NOMO-1 (cell line): ENCODE measurements around the gene MBNL2.
A peak's percentile ranks its signal among the peaks of the same experiment; 100 is the strongest.

ENCODE experiments used
- DNase-seq, 2 experiments: peaks; one replicate each; lab custom pipeline; 2025; ENCODE audit not compliant: unreplicated experiment in 2 of 2; lab: John Stamatoyannopoulos, UW

Gene MBNL2

GRCh38 chr13:97433727-97434396 lies 211.7 kb downstream of the MBNL2 start, which contains the start of gene RAP2A:
Gene RAP2A (plus strand): TSS chr13:97434169. CDS start chr13:97434471, 302 bp downstream.
- peak; percentile 68 to 84 for DNase-seq

GRCh38 chr13:97434397-97435201 lies 212.5 kb downstream of the MBNL2 start:
- DNase-seq, result peak in 1 of 2 experiments; percentile 15

DNA sequence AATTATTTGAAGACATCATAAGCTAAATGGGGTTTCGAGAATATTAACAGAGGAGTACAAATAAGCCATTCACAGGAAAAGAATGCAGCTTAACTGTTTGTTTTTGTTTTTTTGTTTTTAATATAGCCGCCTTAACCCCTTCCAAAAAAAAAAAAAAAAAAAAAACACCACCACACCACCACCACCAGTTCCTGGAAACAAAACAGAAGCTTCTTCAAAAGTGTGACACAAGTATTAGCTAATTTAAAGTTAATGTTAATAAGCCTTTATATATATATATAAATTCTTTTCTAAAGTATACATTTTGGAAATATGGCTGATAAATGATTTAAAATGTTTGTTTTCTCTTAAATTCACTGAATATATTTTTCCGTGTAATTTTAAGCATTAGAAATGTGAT lies 213.2 kb downstream of the MBNL2 start:
- DNase-seq, result no peak

GRCh38 chr13:97435794-97436193 lies 213.7 kb downstream of the MBNL2 start:
- no peak for DNase-seq

- DNase-seq, result no peak
Observed at GRCh38 chr13:97436845-97437244, 214.7 kb downstream of the MBNL2 start.

DNA sequence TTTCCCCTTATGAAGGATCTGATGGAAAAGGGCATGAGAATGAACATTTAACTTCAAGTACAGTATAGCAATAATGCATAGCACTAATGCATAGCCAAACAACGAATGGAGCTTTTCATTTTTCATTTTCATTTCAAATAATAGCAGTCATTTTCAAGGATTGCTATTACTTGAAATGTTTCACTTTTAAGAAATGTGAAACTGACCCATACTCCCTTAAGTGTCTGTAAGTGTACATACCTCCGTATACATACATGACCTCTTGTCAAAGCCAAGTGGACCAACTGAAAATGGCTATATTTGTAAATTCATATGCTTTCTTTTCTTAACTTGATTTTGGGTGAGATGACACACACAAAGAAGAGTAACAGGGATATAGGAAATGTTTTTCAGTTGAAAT lies 215.6 kb downstream of the MBNL2 start:
- no peak for DNase-seq

DNA sequence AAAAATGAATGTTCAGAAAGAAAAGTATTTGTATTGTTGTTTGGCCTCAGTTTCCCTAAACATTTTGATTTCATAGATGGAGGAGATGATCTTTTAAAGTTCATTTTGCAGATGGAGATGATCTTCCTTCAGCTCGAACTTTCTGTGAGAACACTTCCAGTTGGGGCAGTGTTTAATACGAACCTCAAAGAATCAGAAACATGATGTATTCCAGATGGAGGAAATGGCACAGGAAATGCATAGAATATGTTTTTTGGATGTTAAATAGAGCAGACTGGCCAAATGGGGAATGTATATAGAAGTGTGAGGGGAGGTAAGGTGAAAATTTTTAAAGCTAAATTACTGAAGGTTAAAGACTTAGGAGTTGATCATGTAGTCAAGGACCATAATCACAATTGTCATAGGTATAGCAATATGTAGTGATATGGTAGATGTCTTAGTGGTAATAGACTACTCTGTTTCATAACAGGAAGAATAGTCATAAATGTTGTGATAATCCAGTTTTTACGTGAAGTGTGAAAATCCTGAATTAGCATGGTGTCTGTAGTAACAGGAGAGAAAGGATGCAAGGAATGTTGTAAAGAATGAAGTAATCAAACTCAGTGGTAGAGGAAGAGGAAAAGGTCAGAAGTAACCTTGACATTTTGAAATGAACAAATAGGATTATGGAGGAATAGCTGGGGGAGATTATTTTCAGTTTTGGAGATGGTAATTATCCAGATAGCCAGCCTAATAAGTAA lies 216.9 kb downstream of the MBNL2 start:
- DNase-seq, result no peak

GRCh38 chr13:97440598-97441170 lies 218.6 kb downstream of the MBNL2 start:
- DNase-seq, result no peak

- no peak for DNase-seq
Observed at GRCh38 chr13:97441368-97441767, 219.2 kb downstream of the MBNL2 start.
